HCT116 (cell line): ENCODE results near the gene CEBPB. TPM values are rescaled to one million over a fixed set of nuclear protein-coding genes. Genes with fewer than 3 reads are reported as not detected.

Experiments used
- ATAC-seq: fragments of 200-7000 bp; cut with Tn5 transposase; 2 replicates; pipeline ENCODE4 v1.9.1; 2020; ENCODE audit warnings: mild to moderate bottlenecking, moderate library complexity
- BruUV-seq: library from RNA; stranded (reverse); fragments of 400-500 nt; replicated peaks from 2 replicates; lab custom pipeline; 2021; lab: Mats Ljungman, UMichigan
- CTCF ChIA-PET: fragments of 300-600 bp; sonication (Branson Sonifier 250); formaldehyde crosslinking; loops from one replicate; lab custom pipeline; 2021; ENCODE audit warnings: antibody characterized with exemption; lab: Charles Lee
- POLR2A ChIA-PET: fragments of 300-600, 350-600 bp; sonication (Branson Sonifier 250); formaldehyde crosslinking; loops from one replicate; lab custom pipeline; 2021; ENCODE audit warnings: antibody characterized with exemption; lab: Charles Lee
- RAD21 ChIA-PET, 2 experiments: fragments of 300-600 bp; sonication (Branson Sonifier 250); formaldehyde crosslinking; loops; one replicate each; lab custom pipeline; 2023; ENCODE audit warnings: low total read pairs in 2 of 2; ENCODE audit not compliant: uncharacterized antibody in 2 of 2, unreplicated experiment in 2 of 2, low non-redundant PET in 1 of 2; lab: Charles Lee
- DNase-seq: peaks from one replicate; pipeline ENCODE4 v3.0.0-alpha.2; 2010; ENCODE audit warnings: low read depth, low spot score
- H2AFZ ChIP-seq: fragments of 200-600 bp; shearing (Covaris generic), sonication (generic); 2 replicates; pipeline ENCODE4 v1.6.1; 2017; ENCODE audit warnings: low read depth, mixed run types, mixed read lengths, antibody characterized with exemption, low read length; ENCODE audit not compliant: poor library complexity, severe bottlenecking
- H3K27ac ChIP-seq: 2 replicates; pipeline ENCODE4 v1.5.1; 2012; ENCODE audit warnings: low read depth, low read length
- H3K27me3 ChIP-seq: fragments of 200-600 bp; sonication (generic); 2 replicates; pipeline ENCODE4 v1.6.1; 2016; ENCODE audit warnings: mixed run types, low read length, mixed read lengths; ENCODE audit not compliant: insufficient read depth
- H3K36me3 ChIP-seq, 2 experiments: fragments of 200-500 bp in 1 of 2; fragments of 200-600 bp in 1 of 2; sonication (Bioruptor generic) in 1 of 2; sonication (generic) in 1 of 2; 2 replicates each; pipeline versions ENCODE4 v1.5.1 to v1.6.1; 2014 to 2016; ENCODE audit warnings: low read length in 2 of 2, inconsistent platforms in 1 of 2, mixed read lengths in 1 of 2, mixed run types in 1 of 2; ENCODE audit not compliant: insufficient read depth in 2 of 2, control insufficient read depth in 1 of 2
- H3K4me1 ChIP-seq, 2 experiments: fragments of 200-600 bp in 1 of 2; sonication (generic) in 1 of 2; 2 replicates each; pipeline versions ENCODE4 v1.5.1 to v1.6.1; 2012 to 2017; ENCODE audit warnings: low read length in 2 of 2, inconsistent platforms in 1 of 2, mild to moderate bottlenecking in 1 of 2, mixed read lengths in 1 of 2, mixed run types in 1 of 2, moderate library complexity in 1 of 2; ENCODE audit not compliant: insufficient read depth in 2 of 2, control insufficient read depth in 1 of 2
- H3K4me2 ChIP-seq: fragments of 200-600 bp; sonication (generic); 2 replicates; pipeline ENCODE4 v1.6.1; 2017; ENCODE audit warnings: mixed run types, low read length, mixed read lengths
- H3K4me3 ChIP-seq, 2 experiments: fragments of 200-600 bp in 1 of 2; sonication (generic) in 1 of 2; replicated peaks in 1 of 2; 2 replicates each; pipeline ENCODE4 v1.5.1; 2011 to 2016; ENCODE audit warnings: low read length in 2 of 2, control low read depth in 1 of 2, low read depth in 1 of 2, mild to moderate bottlenecking in 1 of 2, mixed read lengths in 1 of 2, mixed run types in 1 of 2
- H3K79me2 ChIP-seq: fragments of 200-600 bp; sonication (generic); 2 replicates; pipeline ENCODE4 v1.6.1; 2017; ENCODE audit warnings: mild to moderate bottlenecking, mixed run types, low read length, moderate library complexity, mixed read lengths; ENCODE audit not compliant: insufficient read depth
- H3K9ac ChIP-seq: fragments of 200-600 bp; sonication (generic); 2 replicates; pipeline ENCODE4 v1.6.1; 2016; ENCODE audit warnings: low read length, mixed read lengths
- H3K9me2 ChIP-seq: fragments of 200-600 bp; sonication (generic), shearing (Covaris generic); 2 replicates; pipeline ENCODE4 v1.6.1; 2017; ENCODE audit warnings: mixed run types, mild to moderate bottlenecking, moderate library complexity; ENCODE audit not compliant: insufficient read depth
- H3K9me3 ChIP-seq, 2 experiments: fragments of 200-500 bp in 1 of 2; fragments of 200-600 bp in 1 of 2; sonication (Bioruptor generic) in 1 of 2; sonication (generic) in 1 of 2; 2 replicates each; pipeline ENCODE4 v1.6.1; 2014 to 2017; ENCODE audit warnings: low read length in 2 of 2, mixed read lengths in 2 of 2, inconsistent platforms in 1 of 2, low read depth in 1 of 2, mild to moderate bottlenecking in 1 of 2, mixed run types in 1 of 2, moderate library complexity in 1 of 2; ENCODE audit not compliant: control insufficient read depth in 1 of 2, insufficient read depth in 1 of 2
- H4K20me1 ChIP-seq: fragments of 200-600 bp; sonication (generic), shearing (Covaris generic); 2 replicates; pipeline ENCODE4 v1.6.1; 2017; ENCODE audit warnings: mixed run types, mild to moderate bottlenecking, moderate library complexity; ENCODE audit not compliant: insufficient read depth
- CEBPB ChIP-seq: IDR thresholded peaks from 2 replicates; pipeline ENCODE4 v1.6.1; 2012; ENCODE audit warnings: low read depth
- FOSL1 ChIP-seq: IDR thresholded peaks from 2 replicates; pipeline ENCODE4 v1.6.1; 2012; ENCODE audit warnings: low read depth
- POLR2AphosphoS5 ChIP-seq: IDR thresholded peaks from 2 replicates; pipeline ENCODE4 v1.6.1; 2011; ENCODE audit warnings: mild to moderate bottlenecking, low read depth, low read length, moderate library complexity
- REST ChIP-seq: IDR thresholded peaks from 2 replicates; pipeline ENCODE4 v1.6.1; 2012; ENCODE audit warnings: low read depth
- SIN3A ChIP-seq: IDR thresholded peaks from 2 replicates; pipeline ENCODE4 v1.6.1; 2012; ENCODE audit warnings: low read depth
- ZBTB33 ChIP-seq: IDR thresholded peaks from 2 replicates; pipeline ENCODE4 v1.6.1; 2011; ENCODE audit warnings: mild to moderate bottlenecking, low read length, moderate library complexity; ENCODE audit not compliant: insufficient replicate concordance; ENCODE audit errors: extremely low read depth
- ZFX ChIP-seq: fragments of 450-650 bp; IDR thresholded peaks from 2 replicates; pipeline ENCODE4 v1.6.1; 2017
- ZNF274 ChIP-seq: fragments of 200-500 bp; sonication (Bioruptor generic); IDR thresholded peaks from 2 replicates; pipeline ENCODE4 v1.6.1; 2014; ENCODE audit warnings: mild to moderate bottlenecking, low read depth, low read length, inconsistent platforms
- intact Hi-C: fragments of 100-400 bp; cut with micrococcal nuclease; formaldehyde crosslinking; loops from 2 replicates; pipeline ENCODE4 v1.10.0; 2022
- total RNA-seq: library from RNA; stranded (reverse); gene quantifications from one replicate; pipeline ENCODE4 v1.2.1, GENCODE V29; 2021; ENCODE audit not compliant: unreplicated experiment

The CEBPB gene
- total RNA-seq, 1 experiment from 2014 or later, result 113 TPM

- TF ChIP-seq CEBPB, result no peak
- TF ChIP-seq REST, result no peak
- no peak for TF ChIP-seq SIN3A
- TF ChIP-seq ZFX, result no peak
- no peak for TF ChIP-seq POLR2AphosphoS5
Measured at GRCh38 chr20:50213531-50214106, 23.0 kb downstream of the CEBPB start (continued).

- POLR2A ChIA-PET, result no interaction called here
- Histone ChIP-seq H3K4me1 (peaks cover 0 to 1% of the 10 kb centered on the region in 2 experiments; a peak in 1 of 4 replicates), H4K20me1 (no peaks in the 10 kb centered on the region), H3K9me3 (no peaks in the 10 kb centered on the region), H3K79me2 (no peaks in the 10 kb centered on the region), H3K9ac (no peak overlapping the region), H3K4me2 (no peak overlapping the region), H3K4me3 (no peak overlapping the region), H3K27me3 (no peaks in the 10 kb centered on the region), H3K9me2 (no peaks in the 10 kb centered on the region), H3K27ac (no peak overlapping the region), H2AFZ (no peak overlapping the region), H3K36me3 (no peaks in the 10 kb centered on the region)
- CTCF ChIA-PET, result no interaction called here
- intact Hi-C loops, result no loop called here
- ATAC-seq (no peak), DNase-seq (no peak)
- RAD21 ChIA-PET, result no interaction called here
- TF ChIP-seq ZBTB33, result no peak
- no peak for TF ChIP-seq FOSL1
- no peak for TF ChIP-seq ZNF274
- no peak for TF ChIP-seq REST
- no TSS peak for BruUV-seq
Measured at GRCh38 chr20:50214226-50215024, 23.8 kb downstream of the CEBPB start.
